Right lobe of liver (tissue), 6 donors: ENCODE results near the gene CRYGC. TPM values are rescaled to one million over a fixed set of nuclear protein-coding genes. Genes with fewer than 3 reads are reported as not detected.

Experiments used
- ATAC-seq, 4 donors: fragments of 200-7000 bp; cut with Tn5 transposase; one replicate each; pipeline ENCODE4 v1.9.1; 2020; ENCODE audit warnings: mild to moderate bottlenecking in 4 of 4, moderate library complexity in 4 of 4
- DNase-seq, 3 donors: peaks; one replicate each; pipeline ENCODE4 v3.0.0-alpha.2; 2020
- H3K27ac ChIP-seq, 3 donors: fragments of 200-600 bp; one replicate each; pipeline ENCODE4 v1.8.0; 2022
- H3K27me3 ChIP-seq, 2 donors: fragments of 200-600 bp; one replicate each; pipeline ENCODE4 v1.8.0; 2022
- H3K36me3 ChIP-seq, 4 donors: fragments of 200-600 bp; sonication (generic) in 1 of 4; one replicate each; pipeline versions ENCODE4 v1.5.1 to v1.8.0; 2017 to 2022; ENCODE audit warnings: control low read depth in 1 of 4
- H3K4me1 ChIP-seq, 4 donors: fragments of 200-600 bp; sonication (generic) in 1 of 4; one replicate each; pipeline versions ENCODE4 v1.5.1 to v1.8.0; 2017 to 2022; ENCODE audit warnings: control low read depth in 1 of 4
- H3K4me3 ChIP-seq, 3 donors: fragments of 200-600 bp; one replicate each; pipeline ENCODE4 v1.8.0; 2022
- H3K9me3 ChIP-seq, 4 donors: fragments of 200-600 bp; sonication (generic) in 1 of 4; one replicate each; pipeline versions ENCODE4 v1.5.1 to v1.8.0; 2017 to 2022; ENCODE audit warnings: control low read depth in 1 of 4
- CTCF ChIP-seq, 4 donors: fragments of 200-600 bp in 3 of 4; fragments of 450-650 bp in 1 of 4; IDR thresholded peaks; one replicate each; pipeline versions ENCODE4 v1.5.1 to v1.8.0; 2016 to 2022; ENCODE audit warnings: antibody characterized with exemption in 4 of 4, mild to moderate bottlenecking in 2 of 4
- POLR2A ChIP-seq: fragments of 450-650 bp; IDR thresholded peaks from one replicate; pipeline ENCODE4 v1.6.1; 2017; ENCODE audit warnings: antibody characterized with exemption, mild to moderate bottlenecking
- WGBS: methylation state at CpG from one replicate; pipeline ENCODE4 v1.1.6; 2018; ENCODE audit warnings: low coverage, low lambda C conversion rate; ENCODE audit not compliant: insufficient coverage; ENCODE audit errors: missing lambda C conversion rate; 5-methylcytosine and 5-hydroxymethylcytosine counted together
- intact Hi-C, 2 donors: fragments of 100-400 bp; cut with DNase I; formaldehyde crosslinking; loops; one replicate each; pipeline versions ENCODE4 v1.11.2 to v1.14.1; 2022
- long read RNA-seq: library from polyadenylated mRNA; unstranded; transcript quantifications from one replicate; pipeline ENCODE4 v2.0.0, GENCODE V29; 2019
- total RNA-seq, 6 experiments: library from RNA; depleted of rRNA in 2 of 6; stranded (reverse); fragments of >200 nt in 2 of 6; fragmentation: NEBNext Ultra II Directional in 3 of 6; extraction: Animal tissue kit (Norgen Biotek cat#: 25700) in 3 of 6; gene quantifications; one replicate each; pipeline versions ENCODE4 v1.1.0 to v1.2.4, GENCODE V29; 2016 to 2023
- donor health status: DM: no; HTN: yes; CAD: no.
- donor health status: DM: no; HTN: no; CAD: no.
- donor health status: DM: no; HTN: no; CAD: no.
- donor health status: DM: no; HTN: yes; CAD: no.
- donor health status: DM: no; HTN: yes; CAD: no.

CRYGC gene
- total RNA-seq = not detected
- long read RNA-seq = 0 reads

- DNase-seq = no peak
- intact Hi-C loops = no loop called here
- Histone ChIP-seq H3K27ac (no peak within 1 kb of the TSS), H3K27me3 (no peaks in the 10 kb centered on the region), H3K9me3 (no peaks in the 10 kb centered on the region), H3K36me3 (no peaks in the 10 kb centered on the region), H3K4me1 (no peaks in the 10 kb centered on the region), H3K4me3 (no peak within 1 kb of the TSS)
- no peak for TF ChIP-seq CTCF (IDR thresholded peaks at IDR 0.05)
- TF ChIP-seq POLR2A = no peak
- peak; percentile 37 to 45 (median 42) for ATAC-seq
- 63% methylated on average over 19 of the region's 19 CpGs for WGBS
Observed at GRCh38 chr2:208129744-208130711, at the start of gene CRYGC. Gene CRYGC (minus strand): TSS chr2:208129828. CDS start chr2:208129792, 36 bp downstream.

- ATAC-seq (no peak), DNase-seq (no peak)
- H3K27ac ChIP-seq = no peak overlapping the region
- intact Hi-C loops = loop anchor here in 1 of 2 donors (10.0 kb wide), 1 partner anchor 76 kb away; the partner anchor contains the start of gene IDH1
- no peak overlapping the region for H3K4me3 ChIP-seq
- no peaks in the 10 kb centered on the region for H3K36me3 ChIP-seq
- H3K4me1 ChIP-seq = peaks cover 0 to 18% (median 3%) of the 10 kb centered on the region in 4 donors
- no peaks in the 10 kb centered on the region for H3K27me3 ChIP-seq
- WGBS = 82% methylated on average over 1 of the region's 4 CpGs
- H3K9me3 ChIP-seq = no peaks in the 10 kb centered on the region
- no peak for TF ChIP-seq CTCF (IDR thresholded peaks at IDR 0.05)
- no peak for TF ChIP-seq POLR2A
Observed at GRCh38 chr2:208179028-208179609, 49.5 kb upstream of the CRYGC start.

GRCh38 chr2:208175840-208176153, 46.2 kb upstream of the CRYGC start:
- intact Hi-C loops = loop anchor here in 1 of 2 donors (10.0 kb wide), 1 partner anchor 79 kb away; the partner anchor contains the start of gene IDH1
- Histone ChIP-seq H3K36me3 (no peaks in the 10 kb centered on the region), H3K4me3 (no peak overlapping the region), H3K27ac (no peak overlapping the region), H3K9me3 (no peaks in the 10 kb centered on the region), H3K27me3 (no peaks in the 10 kb centered on the region), H3K4me1 (peaks cover 0 to 10% (median 0%) of the 10 kb centered on the region in 4 donors)
- DNase-seq (peak in 2 of 3 donors; percentile 58 to 60), ATAC-seq (peak; percentile 37 to 68 (median 54))
- TF ChIP-seq CTCF (IDR thresholded peaks at IDR 0.05) (no peak), POLR2A (no peak)
- WGBS = 48% methylated on average over 6 of the region's 6 CpGs

- peak; percentile 99 to 100 (median 100) for ATAC-seq
- Histone ChIP-seq H3K36me3 (no peaks in the 10 kb centered on the region), H3K9me3 (no peaks in the 10 kb centered on the region), H3K27ac (no peak overlapping the region), H3K4me1 (peaks cover 0 to 10% (median 0%) of the 10 kb centered on the region in 4 donors), H3K4me3 (no peak overlapping the region), H3K27me3 (no peaks in the 10 kb centered on the region)
- WGBS = 13% methylated on average over 16 of the region's 21 CpGs
- TF ChIP-seq POLR2A (no peak), CTCF (IDR thresholded peaks at IDR 0.05) (peak; percentile 91 to 94 (median 93))
- DNase-seq = peak; percentile 67 to 84 (median 74)
- intact Hi-C loops = loop anchor here in 1 of 2 donors (10.0 kb wide), 1 partner anchor 80 kb away; the partner anchor contains the start of gene IDH1
Observed at GRCh38 chr2:208175069-208175839, 45.6 kb upstream of the CRYGC start.
